NCI-H128 (cell line): ENCODE measurements around the gene JAKMIP1.
A peak's percentile ranks its signal among the peaks of the same experiment; 100 is the strongest.

Source experiments
- DNase-seq: peaks from one replicate; lab custom pipeline; 2025; ENCODE audit not compliant: unreplicated experiment; lab: John Stamatoyannopoulos, UW

Gene JAKMIP1

DNA sequence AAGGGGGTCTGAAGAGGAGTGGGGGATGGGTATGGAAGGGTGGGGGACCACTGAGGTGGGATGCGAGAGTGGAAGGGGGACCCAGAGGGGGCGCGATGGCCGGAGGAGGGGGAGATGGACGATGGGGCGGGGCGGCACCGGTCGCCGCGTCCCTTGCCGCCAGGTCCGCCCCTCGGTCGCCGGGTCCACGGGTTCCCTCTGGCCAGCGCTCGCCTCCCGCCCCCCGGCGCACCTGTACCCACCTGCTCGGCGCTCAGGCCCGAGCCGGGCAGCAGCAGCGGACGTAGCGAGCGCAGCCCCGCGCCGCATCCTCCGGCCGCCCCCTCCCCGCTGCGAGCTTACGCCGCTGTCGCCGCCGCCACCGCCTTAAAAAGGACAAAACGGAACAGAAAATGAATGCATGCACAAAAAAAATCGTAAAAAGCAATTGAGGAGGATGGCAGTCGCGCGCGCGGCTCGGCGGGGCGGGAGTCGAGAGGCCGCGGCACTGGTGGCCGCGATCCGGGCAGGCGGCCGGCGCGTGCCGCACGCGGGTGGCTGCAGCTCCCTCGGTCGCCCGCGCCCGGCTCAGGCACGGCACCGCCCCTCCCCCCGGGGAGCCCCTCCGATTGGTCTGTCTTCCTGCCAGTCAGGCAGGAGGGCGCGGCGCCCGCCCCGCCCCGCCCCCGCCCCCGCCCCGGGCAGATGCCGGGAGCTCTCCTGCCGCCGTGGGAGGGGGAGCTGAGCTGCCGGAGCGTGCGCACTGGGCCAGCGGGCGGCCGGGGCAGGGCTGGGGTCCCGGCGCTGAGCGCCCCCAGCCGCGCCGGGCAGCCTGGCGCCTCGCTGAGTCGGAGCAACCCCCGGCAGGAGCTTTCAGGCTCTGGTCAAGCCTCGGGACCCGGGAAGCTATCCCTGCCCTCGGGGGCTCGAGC is at the start of gene JAKMIP1:
JAKMIP1 (minus strand) TSS at position 539 of the 911 bp plus-strand sequence. CDS start 87,699 bp downstream, outside the sequence.
- DNase-seq: peak; percentile 37

DNA sequence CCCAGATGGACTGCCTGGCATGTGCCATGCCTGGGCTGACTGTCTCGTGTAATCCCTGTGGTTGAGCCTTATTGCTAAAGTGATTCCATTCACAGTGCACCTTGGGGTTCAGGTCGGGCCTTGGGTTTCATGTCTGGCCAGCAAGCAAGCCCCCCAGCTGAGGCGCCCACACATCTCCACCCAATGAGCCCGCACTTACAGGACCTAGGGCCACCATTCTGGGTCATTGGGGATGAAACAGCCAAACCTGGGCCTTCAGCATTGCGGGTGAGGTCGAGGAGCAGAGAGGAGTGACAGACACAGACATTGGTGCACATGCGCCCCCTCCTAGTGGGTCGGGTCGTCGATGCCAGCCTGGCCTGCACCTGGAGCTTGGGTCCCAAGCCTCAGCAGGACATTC is 48.0 kb upstream of the JAKMIP1 start:
- no peak for DNase-seq

DNA sequence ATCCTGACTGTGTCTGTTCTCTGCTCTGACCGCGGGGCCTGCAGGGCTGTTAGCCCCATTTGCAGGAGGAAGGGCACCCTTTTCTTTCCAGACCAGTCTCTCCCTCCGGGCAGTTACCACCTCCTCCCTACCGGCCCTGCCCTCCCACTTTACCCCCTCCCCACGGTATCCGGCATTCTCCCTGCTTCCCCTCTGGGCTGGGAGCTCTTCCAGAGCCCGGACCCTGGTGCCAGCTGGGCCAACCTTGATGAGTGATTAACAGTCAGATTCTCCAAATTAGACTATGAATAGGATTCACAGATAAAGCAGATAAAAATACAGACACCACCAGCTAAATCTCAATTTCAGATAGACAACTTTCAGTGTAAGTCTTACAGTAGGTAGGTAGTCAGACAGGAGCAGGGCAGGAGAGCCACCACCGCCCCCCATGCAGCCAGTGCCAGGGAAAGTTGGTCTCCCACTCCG is 45.9 kb upstream of the JAKMIP1 start:
- no peak for DNase-seq

DNA sequence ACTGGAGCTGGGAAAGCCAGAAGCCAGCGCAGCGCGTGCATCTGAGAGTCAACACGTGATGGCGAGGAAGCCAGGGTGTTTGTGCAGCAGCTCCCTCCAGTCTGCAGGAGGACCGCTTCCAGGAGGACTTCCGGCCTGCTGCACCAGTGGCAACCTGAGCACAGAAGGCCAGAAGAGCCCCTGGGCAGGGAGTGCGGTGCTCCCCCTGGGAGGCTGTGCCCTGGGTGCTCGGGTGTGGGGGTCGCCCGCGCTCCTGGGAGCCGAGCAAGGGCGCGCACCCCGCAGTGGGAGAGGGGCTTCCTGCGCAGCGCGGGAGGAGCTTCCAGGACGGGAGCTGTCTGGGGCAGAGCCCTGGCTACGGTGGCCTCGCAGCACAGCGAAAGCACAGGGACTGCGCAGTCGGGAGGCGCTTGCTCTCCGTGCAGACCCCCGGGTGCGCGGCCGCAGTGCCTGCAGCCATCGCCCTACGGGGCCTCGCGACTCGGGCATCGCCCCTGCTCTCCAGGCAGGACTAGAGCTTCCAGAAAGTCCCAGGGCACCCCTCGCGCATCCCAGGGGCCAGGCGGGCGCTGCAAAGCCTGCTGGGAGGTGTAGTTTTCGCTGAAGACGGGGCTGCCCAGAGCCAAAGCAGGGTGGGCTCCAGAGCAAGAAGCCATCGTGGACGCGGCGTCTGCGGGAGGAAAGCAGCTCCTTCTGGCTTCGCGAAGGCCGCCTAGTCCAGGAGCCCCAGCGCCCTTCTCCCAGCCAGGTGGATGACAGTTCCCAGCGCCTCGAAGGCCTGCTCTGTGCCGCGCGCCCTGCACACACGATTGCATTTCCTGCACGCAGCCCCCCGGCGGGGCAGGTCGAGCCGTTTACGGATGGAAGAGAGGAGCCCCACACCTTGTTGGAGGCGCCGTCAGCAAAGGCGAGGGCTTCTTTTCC is 45.2 kb upstream of the JAKMIP1 start:
- DNase-seq: no peak

DNA sequence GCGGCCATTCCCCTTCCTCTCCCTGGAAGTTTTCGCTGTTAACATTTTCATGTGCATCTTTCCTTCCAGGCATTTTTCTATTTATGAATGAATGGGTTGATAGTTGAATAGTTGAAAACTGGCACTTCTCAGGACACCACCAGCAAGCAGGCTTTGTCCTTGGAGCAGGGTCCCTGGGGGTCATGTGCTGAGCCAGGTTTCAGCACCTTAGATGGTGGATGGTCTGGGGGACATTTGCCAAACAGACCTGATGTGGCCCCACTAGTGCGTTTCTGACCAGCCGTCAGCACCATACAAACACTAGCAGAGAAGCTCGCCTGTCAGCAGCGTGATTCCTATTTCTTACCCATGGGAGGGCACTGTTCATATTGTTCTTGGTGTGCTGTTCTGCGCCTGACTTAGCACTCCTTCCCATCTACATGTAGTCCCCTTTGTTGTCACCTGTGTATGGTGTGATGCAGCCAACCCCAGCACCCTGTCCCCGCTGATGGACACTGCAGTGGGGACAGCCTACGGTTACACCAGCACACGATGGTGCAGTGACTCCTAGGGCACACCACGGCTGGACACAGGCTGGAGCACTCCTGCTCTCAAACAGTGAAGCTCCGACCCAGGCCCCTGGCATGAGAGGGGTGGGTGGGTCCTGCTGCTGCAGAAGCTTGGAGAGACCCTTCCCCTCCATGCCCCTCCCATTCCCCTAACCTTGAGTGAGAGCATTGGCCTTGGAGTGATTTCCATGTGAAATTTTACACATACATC is 42.1 kb upstream of the JAKMIP1 start:
- DNase-seq: no peak

DNA sequence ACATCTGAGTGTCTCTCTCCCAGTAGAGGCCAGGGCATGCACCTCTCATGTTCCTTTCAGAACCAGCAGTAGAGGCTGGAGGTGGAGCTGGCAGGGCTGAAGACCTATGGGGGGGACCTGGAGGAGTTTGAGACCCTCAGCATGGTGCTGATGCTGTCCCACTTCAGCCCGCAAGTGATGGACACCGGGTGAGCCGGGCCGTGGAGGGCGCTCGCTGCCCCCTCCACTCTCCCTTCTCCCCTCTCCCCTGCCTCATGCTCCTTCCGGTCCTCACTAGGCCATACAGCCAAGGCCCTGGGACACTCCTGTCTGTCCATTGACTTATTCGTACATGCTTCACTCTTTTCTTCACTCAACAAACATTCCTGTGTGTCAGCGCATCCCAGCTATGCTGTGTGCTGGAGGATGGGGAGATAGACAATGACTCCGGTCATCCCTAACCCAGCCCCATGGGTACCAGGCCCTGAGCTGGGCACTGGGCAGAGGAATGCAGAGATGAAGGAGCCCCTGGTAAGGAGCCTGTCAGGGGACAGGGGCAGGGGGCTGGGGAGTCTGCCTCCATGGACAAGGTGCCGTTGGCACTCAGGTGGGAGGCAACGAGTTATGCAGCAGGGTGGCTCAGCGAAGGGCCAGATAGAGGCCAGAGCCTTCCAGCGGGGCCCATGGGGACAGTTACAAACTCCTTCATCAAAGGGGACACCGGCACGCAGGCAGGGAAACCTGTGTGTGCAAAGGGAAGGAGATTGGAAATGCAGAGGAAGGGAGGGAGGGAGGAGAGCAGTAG is 40.9 kb upstream of the JAKMIP1 start:
- DNase-seq: no peak

DNA sequence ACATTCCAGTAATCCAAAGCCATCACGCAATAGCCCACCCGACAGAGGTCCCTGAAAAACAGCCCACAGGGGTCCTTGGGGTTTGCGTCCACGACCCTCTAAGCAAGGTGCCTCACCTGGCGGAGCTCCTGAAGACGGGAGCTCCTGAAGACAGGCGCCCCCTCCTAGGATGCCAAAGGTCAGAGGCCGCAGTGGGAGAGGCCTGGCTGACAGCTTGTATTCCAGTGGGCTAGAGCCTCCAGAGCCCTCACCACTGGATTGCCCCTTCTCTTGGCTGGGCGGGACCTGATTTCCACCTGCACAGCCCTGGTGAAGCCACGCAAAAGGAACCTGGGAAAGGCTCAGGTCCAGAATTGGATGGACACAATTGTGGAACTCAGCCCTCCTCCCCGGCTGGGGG is 39.6 kb upstream of the JAKMIP1 start:
- DNase-seq: no peak

DNA sequence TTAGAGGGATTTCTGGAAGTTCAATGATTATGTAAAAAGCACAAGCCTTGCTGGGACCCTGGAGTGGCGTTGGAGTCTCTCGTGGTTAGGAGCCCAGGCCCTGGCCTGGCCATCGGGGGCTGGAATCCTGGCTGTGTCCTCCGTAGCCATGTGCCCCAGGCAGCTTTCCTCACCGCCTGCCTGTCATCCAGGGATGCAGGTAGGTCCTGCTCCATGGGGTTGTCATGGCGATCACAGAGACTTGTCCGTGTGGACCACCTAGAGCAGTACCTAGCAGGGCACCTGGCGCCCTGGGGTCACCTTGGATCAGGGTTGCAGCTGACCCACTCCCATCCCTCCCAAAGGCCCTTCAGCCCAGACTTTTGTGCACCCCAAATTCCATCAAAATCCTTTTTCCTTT is 39.1 kb upstream of the JAKMIP1 start:
- DNase-seq: no peak

DNA sequence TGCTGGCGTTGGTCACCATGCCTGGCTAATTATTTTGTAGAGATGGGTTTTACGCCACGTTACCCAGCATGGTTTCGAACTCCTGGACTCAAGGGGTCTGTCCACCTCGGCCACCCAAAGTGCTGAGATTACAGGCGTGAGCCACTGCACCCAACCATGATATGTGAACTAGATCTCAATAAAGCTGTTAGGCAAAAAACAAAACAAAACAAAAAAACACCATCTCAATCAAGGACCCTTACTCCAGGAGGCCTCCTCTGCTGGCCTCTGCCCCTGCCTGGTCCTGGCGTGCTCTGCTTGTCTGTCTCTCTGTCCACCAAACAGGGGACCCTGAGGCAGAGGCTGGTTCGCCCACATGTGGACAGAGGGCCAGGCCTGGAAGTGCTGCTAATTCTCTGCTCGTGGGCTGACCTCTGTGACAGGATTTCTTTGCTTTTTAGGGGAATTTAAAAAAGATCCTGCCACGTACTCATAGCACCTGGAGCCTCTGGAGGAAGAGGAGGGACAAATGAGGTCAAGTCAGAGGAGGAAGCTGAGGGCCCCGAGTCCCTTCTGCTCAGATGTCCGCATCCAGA is 36.6 kb upstream of the JAKMIP1 start:
- DNase-seq: no peak

DNA sequence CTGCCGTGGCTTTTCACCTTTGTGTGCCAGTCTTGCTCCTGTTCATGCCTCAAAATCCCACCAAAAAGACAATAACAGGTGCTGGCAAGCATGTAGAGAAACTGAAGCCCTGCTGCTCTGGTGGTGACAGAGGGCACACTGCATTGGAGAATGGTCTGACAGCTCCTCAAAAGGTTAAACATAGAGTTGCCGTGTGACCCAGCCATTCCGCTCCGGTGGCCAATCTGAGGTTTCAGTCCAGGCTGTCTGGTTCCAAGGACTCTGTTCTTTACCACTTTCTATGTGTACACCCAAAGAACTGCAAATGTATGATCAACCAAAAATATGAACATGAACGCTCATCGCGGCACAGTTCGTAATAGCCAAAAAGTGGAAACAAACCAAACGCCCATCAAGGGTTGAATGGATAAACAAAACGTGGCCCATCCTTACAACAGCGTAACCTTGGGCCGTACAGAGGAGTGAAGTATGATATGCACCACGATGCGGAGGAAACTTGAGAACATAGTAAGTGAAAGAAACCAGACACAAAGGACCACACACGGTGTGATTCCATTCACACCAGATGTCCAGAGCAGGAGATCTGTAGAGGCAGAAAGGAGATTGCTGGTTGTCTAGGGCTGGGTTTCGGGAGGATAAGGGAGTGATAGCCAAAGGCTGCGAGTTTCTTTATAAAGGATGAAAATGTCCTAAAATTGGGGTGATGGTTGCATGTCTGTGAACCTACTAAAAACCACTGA is 35.7 kb upstream of the JAKMIP1 start:
- DNase-seq: no peak

DNA sequence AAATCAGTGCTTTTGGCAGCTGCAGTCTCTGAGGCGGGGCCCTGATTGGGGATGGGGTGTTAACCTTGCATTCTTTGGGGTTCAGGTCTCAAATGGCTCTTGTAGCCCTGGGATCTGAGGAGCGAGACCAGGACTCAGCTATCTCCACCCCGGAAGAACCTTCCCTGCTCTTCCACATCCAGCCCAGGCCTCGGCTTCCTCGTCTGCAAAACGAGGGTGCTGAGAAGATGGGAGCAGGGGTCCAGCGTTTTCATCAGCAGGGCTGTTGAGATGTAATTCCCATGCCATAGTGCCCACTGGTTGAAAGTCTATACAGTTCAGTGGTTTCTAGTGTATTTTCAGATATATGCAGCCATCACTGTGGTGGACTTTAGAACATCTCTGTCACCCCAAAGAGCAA is 34.7 kb upstream of the JAKMIP1 start:
- no peak for DNase-seq

DNA sequence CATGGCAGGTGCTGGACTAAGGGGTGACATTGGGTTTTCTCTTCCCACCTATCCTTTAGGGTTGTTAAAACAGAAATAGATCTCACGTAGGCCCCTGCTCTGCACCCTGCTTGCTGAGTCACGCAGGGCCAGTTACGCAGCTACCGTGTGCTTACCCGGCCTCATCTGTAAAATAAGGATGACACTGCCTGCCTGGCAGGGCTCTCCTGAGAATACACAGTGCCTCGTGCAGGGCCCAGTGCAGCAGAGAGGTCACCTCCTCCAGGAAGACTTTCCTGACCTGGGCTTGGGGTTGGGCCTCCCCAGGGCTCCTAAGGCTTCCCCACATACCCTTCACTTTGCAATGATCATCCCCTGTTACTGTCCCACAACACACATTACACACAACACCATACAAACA is 33.6 kb upstream of the JAKMIP1 start:
- no peak for DNase-seq

DNA sequence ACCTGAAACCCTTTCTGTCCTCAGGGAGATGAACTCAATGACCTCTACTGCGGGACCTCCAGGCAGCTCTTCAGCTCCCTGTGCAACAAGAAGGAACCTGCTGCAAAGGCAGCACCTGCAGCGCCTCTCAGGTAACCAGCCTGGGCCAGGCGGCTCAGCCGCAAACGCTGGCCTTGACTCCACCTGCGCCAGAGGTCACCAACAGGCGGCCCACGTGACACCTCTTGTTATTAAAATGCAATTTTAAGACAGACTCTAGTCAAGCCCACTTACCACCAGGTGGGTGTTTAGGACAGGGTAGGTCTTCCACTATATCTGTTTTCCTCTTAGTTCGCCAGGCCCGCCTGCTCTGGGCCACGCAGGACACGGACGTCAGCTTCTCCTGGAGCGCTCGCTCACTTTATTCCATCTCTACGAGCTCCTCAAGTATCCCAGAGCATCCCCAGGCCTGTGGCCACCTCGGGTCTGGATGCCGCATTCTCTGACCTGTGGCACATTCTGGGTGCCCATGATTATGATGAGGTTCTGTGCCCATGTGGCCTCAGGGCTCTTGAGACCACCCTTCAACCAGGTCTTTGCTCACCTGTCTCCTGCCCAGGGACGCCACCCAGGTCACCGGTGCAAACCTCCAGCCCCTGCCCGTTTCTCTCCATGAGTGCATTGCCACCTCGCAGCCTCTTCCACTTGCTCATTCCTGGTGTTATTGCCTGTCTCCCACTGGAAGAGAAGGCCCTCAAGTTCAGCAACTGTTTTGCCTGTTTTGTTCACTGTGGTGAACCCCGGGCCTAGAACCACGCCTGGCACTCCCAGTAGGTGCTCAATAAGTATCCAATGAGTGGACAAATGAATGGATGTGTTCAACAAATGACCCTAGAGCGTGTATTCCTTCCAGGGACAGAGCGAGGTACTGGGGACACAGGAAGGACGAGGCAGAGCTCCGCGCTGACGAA is 32.8 kb upstream of the JAKMIP1 start:
- no peak for DNase-seq

DNA sequence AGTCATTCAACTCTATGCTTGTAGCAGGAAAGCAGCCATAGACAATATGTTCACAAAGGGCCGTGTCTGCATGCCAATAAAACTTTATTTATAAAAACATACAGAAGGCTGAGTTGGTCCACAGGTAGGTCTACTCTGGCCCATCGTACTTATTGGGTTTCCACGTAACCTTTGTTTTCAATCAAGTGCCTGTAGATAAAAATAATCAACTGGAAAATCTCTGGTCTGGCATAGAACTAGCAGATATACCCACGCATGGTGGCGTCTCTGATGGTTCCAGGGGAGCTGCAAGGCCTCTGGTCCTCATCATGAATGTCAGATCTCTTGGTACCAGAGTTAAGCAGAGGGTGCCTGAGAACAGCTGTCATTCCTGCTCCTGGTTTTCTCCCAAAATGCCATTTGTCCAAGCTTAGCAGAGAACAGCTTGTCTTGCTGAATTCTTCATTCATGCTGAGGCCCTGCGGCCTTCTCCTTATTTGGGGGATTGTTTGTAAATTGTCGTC is 31.4 kb upstream of the JAKMIP1 start:
- no peak for DNase-seq

DNA sequence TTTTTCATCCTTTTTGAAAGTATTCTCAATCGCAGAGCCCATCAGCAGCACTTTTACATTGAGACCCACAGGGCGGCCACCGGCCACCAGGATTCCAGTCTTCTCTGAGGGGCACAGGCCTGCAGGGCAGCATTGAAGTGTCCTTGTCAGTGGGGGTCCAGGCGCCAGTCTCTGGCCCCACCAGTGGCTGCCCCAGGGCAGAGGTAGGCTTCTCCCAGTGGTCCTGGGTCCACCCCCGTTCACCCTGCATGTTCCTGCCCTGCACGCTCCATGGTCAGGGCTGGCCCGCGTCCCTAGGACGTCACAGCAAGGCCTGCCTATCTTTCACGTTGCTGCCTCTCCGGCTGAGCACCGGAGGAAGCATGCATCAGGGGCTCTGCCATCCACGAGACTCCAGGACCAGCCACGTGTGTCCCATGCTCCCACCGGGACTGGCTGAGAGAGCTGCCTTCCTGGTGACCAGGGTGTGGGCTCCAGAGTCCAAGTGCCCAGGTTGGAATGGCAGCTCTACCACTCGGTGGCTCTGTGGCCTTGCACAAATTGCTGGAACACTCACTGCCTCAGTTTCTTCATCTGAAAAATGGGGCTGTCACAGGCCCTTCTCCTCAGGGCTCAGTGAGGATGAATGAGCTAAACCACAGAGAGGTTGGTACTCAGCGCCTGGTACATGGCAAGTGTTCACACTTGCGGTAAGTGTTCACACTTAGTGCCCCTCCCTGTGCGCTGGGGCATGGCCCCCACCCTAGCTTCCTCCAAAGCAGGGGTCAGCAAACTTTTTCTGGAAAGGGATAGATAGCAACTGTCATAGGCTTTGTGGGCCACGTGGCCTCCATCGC is 30.7 kb upstream of the JAKMIP1 start:
- no peak for DNase-seq

DNA sequence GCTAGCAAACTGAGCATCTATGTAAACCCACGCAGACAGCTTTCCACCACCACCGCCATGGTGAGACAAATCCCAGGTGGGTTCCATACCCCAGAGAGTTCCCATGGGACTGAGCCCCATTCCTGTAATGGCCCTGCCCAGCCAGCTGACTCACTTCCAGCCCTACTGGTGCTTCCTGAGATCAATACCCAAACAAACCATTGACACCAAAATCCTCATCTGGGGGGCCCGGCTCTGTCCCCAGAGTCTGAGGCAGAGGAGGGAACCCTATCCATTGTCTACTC is 30.1 kb upstream of the JAKMIP1 start:
- no peak for DNase-seq
